Keratinocyte (primary cell): ENCODE data around the gene BICDL1. TPM values are rescaled to one million over a fixed set of nuclear protein-coding genes. Genes with fewer than 3 reads are reported as not detected.

ENCODE experiments used
- DNase-seq: peaks from one replicate; pipeline ENCODE4 v3.0.0-alpha.2; 2011; ENCODE audit warnings: low read depth, missing footprints, low spot score
- FAIRE-seq: peaks from 2 replicates; lab custom pipeline; 2011; peaks lifted over from hg19 to GRCh38; lab: Jason Lieb, UNC
- H2AFZ ChIP-seq: 2 replicates; pipeline ENCODE4 v1.6.0; 2012; ENCODE audit warnings: low read length, control low read depth, inconsistent platforms; ENCODE audit not compliant: control insufficient read depth
- H3K27ac ChIP-seq: 2 replicates; pipeline ENCODE4 v1.5.1; 2011; ENCODE audit warnings: low read length; ENCODE audit not compliant: control insufficient read depth, insufficient read depth
- H3K27me3 ChIP-seq: 3 replicates; pipeline ENCODE4 v1.6.0; 2011; ENCODE audit warnings: low read length; ENCODE audit not compliant: control insufficient read depth, insufficient read depth; ENCODE audit errors: extremely low read depth
- H3K36me3 ChIP-seq, 2 experiments: 2 replicates in 1 of 2; 3 replicates in 1 of 2; pipeline ENCODE4 v1.5.1; 2011; ENCODE audit warnings: low read length in 2 of 2, mild to moderate bottlenecking in 1 of 2; ENCODE audit not compliant: control insufficient read depth in 2 of 2, insufficient read depth in 2 of 2; ENCODE audit errors: extremely low read depth in 1 of 2
- H3K4me1 ChIP-seq: 3 replicates; pipeline ENCODE4 v1.5.1; 2011; ENCODE audit warnings: low read length; ENCODE audit not compliant: control insufficient read depth, insufficient read depth; ENCODE audit errors: extremely low read depth
- H3K4me2 ChIP-seq: 3 replicates; pipeline ENCODE4 v1.6.0; 2011; ENCODE audit warnings: low read depth, low read length; ENCODE audit not compliant: control insufficient read depth, insufficient read depth; ENCODE audit errors: extremely low read depth
- H3K4me3 ChIP-seq, 3 experiments: fragments of 200-600 bp in 1 of 3; sonication (generic) in 1 of 3; 2 replicates in 2 of 3; 3 replicates in 1 of 3; pipeline ENCODE4 v1.5.1; 2011 to 2016; ENCODE audit warnings: low read length in 3 of 3, mild to moderate bottlenecking in 3 of 3, control low read depth in 2 of 3, inconsistent platforms in 1 of 3, low read depth in 1 of 3, mixed read lengths in 1 of 3, mixed run types in 1 of 3, moderate library complexity in 1 of 3; ENCODE audit not compliant: control insufficient read depth in 2 of 3, insufficient read depth in 2 of 3; ENCODE audit errors: extremely low read depth in 1 of 3
- H3K79me2 ChIP-seq: 2 replicates; pipeline ENCODE4 v1.6.0; 2012; ENCODE audit warnings: low read length; ENCODE audit not compliant: control insufficient read depth, insufficient read depth
- H3K9ac ChIP-seq: 3 replicates; pipeline ENCODE4 v1.6.0; 2011; ENCODE audit warnings: low read length; ENCODE audit not compliant: control insufficient read depth, insufficient read depth; ENCODE audit errors: extremely low read depth
- H3K9me1 ChIP-seq: 3 replicates; pipeline ENCODE4 v1.6.0; 2011; ENCODE audit warnings: low read length; ENCODE audit not compliant: control insufficient read depth, insufficient read depth; ENCODE audit errors: extremely low read depth
- H3K9me3 ChIP-seq: 2 replicates; pipeline ENCODE4 v1.5.1; 2012; ENCODE audit warnings: low read depth, low read length; ENCODE audit not compliant: control insufficient read depth
- H4K20me1 ChIP-seq: 3 replicates; pipeline ENCODE4 v1.6.0; 2011; ENCODE audit warnings: low read length; ENCODE audit not compliant: control insufficient read depth, insufficient read depth; ENCODE audit errors: extremely low read depth
- CTCF ChIP-seq, 3 experiments: IDR thresholded peaks in 1 of 3; conservative IDR thresholded peaks in 1 of 3; optimal IDR thresholded peaks in 1 of 3; 2 replicates in 2 of 3; 3 replicates in 1 of 3; pipeline versions ENCODE3 to v1.5.1; 2011; ENCODE audit warnings: low read length in 3 of 3, mild to moderate bottlenecking in 3 of 3, moderate library complexity in 2 of 3, control low read depth in 1 of 3, inconsistent platforms in 1 of 3; ENCODE audit not compliant: insufficient read depth in 2 of 3; ENCODE audit errors: extremely low read depth in 1 of 3
- EZH2 ChIP-seq: IDR thresholded peaks from one replicate; pipeline ENCODE4 v1.6.1; 2012; ENCODE audit warnings: inconsistent platforms, mild to moderate bottlenecking, low read length, moderate library complexity
- dilution Hi-C: fragments of 300-500 bp; cut with MboI; formaldehyde crosslinking; loops from one replicate; pipeline ENCODE4 v1.7.0; 2020; ENCODE audit warnings: low sequenced_read_pairs; ENCODE audit not compliant: extremely low pct_ligation_motif_present
- polyA plus RNA-seq, 5 experiments: library from polyadenylated mRNA; depleted of rRNA in 3 of 5; stranded (reverse) in 3 of 5; stranded (forward) in 1 of 5; unstranded in 1 of 5; fragments of >200 nt; gene quantifications; 1 replicate in 1 of 5; 2 replicates in 3 of 5; 3 replicates in 1 of 5; pipeline versions ENCODE4 v1.2.1 to v1.2.3, GENCODE V29; 2011 to 2012; ENCODE audit warnings: missing spikeins in 2 of 5, low read depth in 1 of 5, low replicate concordance in 1 of 5

BICDL1 gene
- polyA plus RNA-seq, 1 donor (not counting 4 experiments of a cell fraction or from before 2014, with no cell fraction given) = 6.4 TPM

- H3K36me3 ChIP-seq = peaks cover 31 to 32% of the 10 kb centered on the region in 2 experiments
- H3K4me3 ChIP-seq = no peak overlapping the region
- dilution Hi-C loops = no loop called here
- H3K9ac ChIP-seq = no peak overlapping the region
- no peak for TF ChIP-seq EZH2
- H3K79me2 ChIP-seq = peaks cover 13% of the 10 kb centered on the region
- DNase-seq (no peak), FAIRE-seq (no peak)
- no peaks in the 10 kb centered on the region for H3K27me3 ChIP-seq
- no peak overlapping the region for H3K4me2 ChIP-seq
- H3K27ac ChIP-seq = no peak overlapping the region
- peaks cover 5% of the 10 kb centered on the region for H4K20me1 ChIP-seq
- no peaks in the 10 kb centered on the region for H3K4me1 ChIP-seq
- no peaks in the 10 kb centered on the region for H3K9me3 ChIP-seq
- no peaks in the 10 kb centered on the region for H3K9me1 ChIP-seq
- H2AFZ ChIP-seq = no peak overlapping the region
These were observed 106.3 kb downstream of the BICDL1 start for GRCh38 chr12:120095331-120095730.

GRCh38 chr12:120095736-120096135 is 106.7 kb downstream of the BICDL1 start:
- Histone ChIP-seq H3K4me2 (no peak overlapping the region), H3K4me1 (peaks cover 2% of the 10 kb centered on the region), H3K9me3 (no peaks in the 10 kb centered on the region), H3K9me1 (no peaks in the 10 kb centered on the region), H3K9ac (no peak overlapping the region), H3K27me3 (no peaks in the 10 kb centered on the region), H3K36me3 (peaks cover 33 to 34% of the 10 kb centered on the region in 2 experiments), H4K20me1 (peaks cover 9% of the 10 kb centered on the region), H3K27ac (no peak overlapping the region), H3K79me2 (peaks cover 17% of the 10 kb centered on the region), H3K4me3 (no peak overlapping the region), H2AFZ (no peak overlapping the region)
- FAIRE-seq (no peak), DNase-seq (no peak)
- dilution Hi-C loops = no loop called here
- no peak for TF ChIP-seq CTCF (optimal IDR thresholded peaks at IDR 0.05 in 1 of 3, IDR thresholded peaks at IDR 0.05 in 1 of 3, conservative IDR thresholded peaks at IDR 0.05 in 1 of 3; ENCODE audit: extremely low read depth in 1 of 3, insufficient read depth in 2 of 3, low read length in 3 of 3)
- no peak for TF ChIP-seq EZH2

GRCh38 chr12:120096671-120097202 is 107.7 kb downstream of the BICDL1 start:
- Histone ChIP-seq H3K36me3 (peaks cover 32 to 34% of the 10 kb centered on the region in 2 experiments), H3K4me1 (peaks cover 10% of the 10 kb centered on the region), H3K9me1 (no peaks in the 10 kb centered on the region), H4K20me1 (peaks cover 15% of the 10 kb centered on the region), H3K79me2 (peaks cover 27% of the 10 kb centered on the region), H3K9me3 (no peaks in the 10 kb centered on the region), H3K9ac (no peak overlapping the region), H3K27me3 (no peaks in the 10 kb centered on the region), H2AFZ (no peak overlapping the region), H3K27ac (no peak overlapping the region), H3K4me2 (no peak overlapping the region), H3K4me3 (no peak overlapping the region)
- TF ChIP-seq EZH2 = no peak
- TF ChIP-seq CTCF (optimal IDR thresholded peaks at IDR 0.05 in 1 of 3, IDR thresholded peaks at IDR 0.05 in 1 of 3, conservative IDR thresholded peaks at IDR 0.05 in 1 of 3; ENCODE audit: extremely low read depth in 1 of 3, insufficient read depth in 2 of 3, low read length in 3 of 3) = no peak
- FAIRE-seq (no peak), DNase-seq (no peak)
- dilution Hi-C loops = no loop called here
